Measurements from ENCODE around the gene TMEM204. TPM values are rescaled to one million over a fixed set of nuclear protein-coding genes. Genes with fewer than 3 reads are reported as not detected.

TMEM204 gene
- polyA plus RNA-seq, 1 donor from 2014 or later, result not detected

- peaks cover 3% of the 10 kb centered on the region for H3K36me3 ChIP-seq (ENCODE audit: insufficient read depth, low read length)
- TF ChIP-seq POLR2AphosphoS5 (IDR thresholded peaks at IDR 0.05) (no peak), CTCF (IDR thresholded peaks at IDR 0.05; ENCODE audit: poor library complexity, severe bottlenecking) (no peak), MXI1 (conservative IDR thresholded peaks at IDR 0.05; ENCODE audit: poor library complexity, severe bottlenecking) (no peak), TAF1 (IDR thresholded peaks at IDR 0.05; ENCODE audit: low read depth) (no peak), EP300 (conservative IDR thresholded peaks at IDR 0.05; ENCODE audit: poor library complexity, severe bottlenecking) (no peak), SMC3 (conservative IDR thresholded peaks at IDR 0.05; ENCODE audit: poor library complexity) (no peak), RAD21 (conservative IDR thresholded peaks at IDR 0.05) (no peak), EZH2 (IDR thresholded peaks at IDR 0.05; ENCODE audit: borderline replicate concordance, insufficient read depth, low read length, poor library complexity, severe bottlenecking) (no peak), REST (IDR thresholded peaks at IDR 0.05; ENCODE audit: borderline replicate concordance) (no peak)
- no peaks in the 10 kb centered on the region for H4K20me1 ChIP-seq (ENCODE audit: insufficient read depth)
- no peaks in the 10 kb centered on the region for H3F3A ChIP-seq (ENCODE audit: insufficient read depth, low read length, poor library complexity, severe bottlenecking)
- no peak overlapping the region for H3K4me3 ChIP-seq (ENCODE audit: low read length)
- no peaks in the 10 kb centered on the region for H3K9me2 ChIP-seq (ENCODE audit: insufficient read depth, low read length)
- no peaks in the 10 kb centered on the region for H3K27me3 ChIP-seq (ENCODE audit: insufficient read depth, low read depth, low read length)
- no peak overlapping the region for H3K27ac ChIP-seq (ENCODE audit: low read length)
- H3K4me2 ChIP-seq (ENCODE audit: low read length), result no peak overlapping the region
- H2AFZ ChIP-seq (ENCODE audit: low read depth, low read length), result no peak overlapping the region
- H3K9ac ChIP-seq (ENCODE audit: low read length), result no peak overlapping the region
- H3K79me2 ChIP-seq (replicated peaks; ENCODE audit: insufficient read depth, low read length), result no peaks in the 10 kb centered on the region
- no peaks in the 10 kb centered on the region for H3K9me3 ChIP-seq (ENCODE audit: low read length)
Measured at GRCh38 chr16:1532081-1532760, 1.2 kb upstream of the TMEM204 start.

GRCh38 chr16:1532771-1533170, 695 bp upstream of the TMEM204 start:
- Histone ChIP-seq H3K36me3 (ENCODE audit: insufficient read depth, low read length) (peaks cover 3% of the 10 kb centered on the region), H3K4me2 (ENCODE audit: low read length) (no peak overlapping the region), H4K20me1 (ENCODE audit: insufficient read depth) (no peaks in the 10 kb centered on the region), H3K27me3 (ENCODE audit: insufficient read depth, low read depth, low read length) (no peaks in the 10 kb centered on the region), H2AFZ (ENCODE audit: low read depth, low read length) (no peak overlapping the region), H3K9ac (ENCODE audit: low read length) (no peak overlapping the region), H3K9me2 (ENCODE audit: insufficient read depth, low read length) (no peaks in the 10 kb centered on the region), H3F3A (ENCODE audit: insufficient read depth, low read length, poor library complexity, severe bottlenecking) (no peaks in the 10 kb centered on the region), H3K4me3 (ENCODE audit: low read length) (no peak overlapping the region), H3K27ac (ENCODE audit: low read length) (no peak overlapping the region), H3K9me3 (ENCODE audit: low read length) (no peaks in the 10 kb centered on the region), H3K79me2 (replicated peaks; ENCODE audit: insufficient read depth, low read length) (no peaks in the 10 kb centered on the region)
- TF ChIP-seq EZH2 (IDR thresholded peaks at IDR 0.05; ENCODE audit: borderline replicate concordance, insufficient read depth, low read length, poor library complexity, severe bottlenecking) (no peak), CTCF (IDR thresholded peaks at IDR 0.05; ENCODE audit: poor library complexity, severe bottlenecking) (no peak), SMC3 (conservative IDR thresholded peaks at IDR 0.05; ENCODE audit: poor library complexity) (no peak), POLR2AphosphoS5 (IDR thresholded peaks at IDR 0.05) (no peak), MXI1 (conservative IDR thresholded peaks at IDR 0.05; ENCODE audit: poor library complexity, severe bottlenecking) (no peak), REST (IDR thresholded peaks at IDR 0.05; ENCODE audit: borderline replicate concordance) (no peak), EP300 (conservative IDR thresholded peaks at IDR 0.05; ENCODE audit: poor library complexity, severe bottlenecking) (no peak), RAD21 (conservative IDR thresholded peaks at IDR 0.05) (no peak), TAF1 (IDR thresholded peaks at IDR 0.05; ENCODE audit: low read depth) (no peak)

All from neural cell (in vitro differentiated cells).